ENCODE measurements around the gene SPPL2C.

- TF ChIP-seq, protein P1, sequence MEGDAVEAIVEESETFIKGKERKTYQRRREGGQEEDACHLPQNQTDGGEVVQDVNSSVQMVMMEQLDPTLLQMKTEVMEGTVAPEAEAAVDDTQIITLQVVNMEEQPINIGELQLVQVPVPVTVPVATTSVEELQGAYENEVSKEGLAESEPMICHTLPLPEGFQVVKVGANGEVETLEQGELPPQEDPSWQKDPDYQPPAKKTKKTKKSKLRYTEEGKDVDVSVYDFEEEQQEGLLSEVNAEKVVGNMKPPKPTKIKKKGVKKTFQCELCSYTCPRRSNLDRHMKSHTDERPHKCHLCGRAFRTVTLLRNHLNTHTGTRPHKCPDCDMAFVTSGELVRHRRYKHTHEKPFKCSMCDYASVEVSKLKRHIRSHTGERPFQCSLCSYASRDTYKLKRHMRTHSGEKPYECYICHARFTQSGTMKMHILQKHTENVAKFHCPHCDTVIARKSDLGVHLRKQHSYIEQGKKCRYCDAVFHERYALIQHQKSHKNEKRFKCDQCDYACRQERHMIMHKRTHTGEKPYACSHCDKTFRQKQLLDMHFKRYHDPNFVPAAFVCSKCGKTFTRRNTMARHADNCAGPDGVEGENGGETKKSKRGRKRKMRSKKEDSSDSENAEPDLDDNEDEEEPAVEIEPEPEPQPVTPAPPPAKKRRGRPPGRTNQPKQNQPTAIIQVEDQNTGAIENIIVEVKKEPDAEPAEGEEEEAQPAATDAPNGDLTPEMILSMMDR (IDR thresholded peaks at IDR 0.05) = no peak
- TF ChIP-seq POLR2A (IDR thresholded peaks at IDR 0.05) (no peak), POLR2AphosphoS5 (IDR thresholded peaks at IDR 0.05) (no peak)
Observed at GRCh38 chr17:45851022-45851421, 6.3 kb downstream of the SPPL2C start.

Measured in prostate gland (tissue), 2 donors.